Measurements from ENCODE around the gene ADK. TPM values are rescaled to one million over a fixed set of nuclear protein-coding genes. Genes with fewer than 3 reads are reported as not detected.

ADK gene
- total RNA-seq, 1 donor from 2014 or later: 62.0 TPM

- H3K4me1 ChIP-seq (ENCODE audit: insufficient read depth, low read length): no peaks in the 10 kb centered on the region
- no peaks in the 10 kb centered on the region for H4K20me1 ChIP-seq (ENCODE audit: insufficient read depth, low read length)
- no peak for FAIRE-seq
- H3K4me3 ChIP-seq (ENCODE audit: insufficient read depth, low read depth, low read length): no peak overlapping the region
- Mint-ChIP-seq H3K36me3 (ENCODE audit: low read depth, unreplicated experiment) (peaks cover 19% of the 10 kb centered on the region), H3K9me3 (ENCODE audit: unreplicated experiment) (peaks cover 3% of the 10 kb centered on the region), H3K27me3 (ENCODE audit: low read depth, unreplicated experiment) (no peaks in the 10 kb centered on the region), H3K4me1 (ENCODE audit: low read depth, unreplicated experiment) (no peaks in the 10 kb centered on the region), H3K4me3 (ENCODE audit: unreplicated experiment) (no peak overlapping the region), H3K27ac (ENCODE audit: unreplicated experiment) (no peak overlapping the region)
- H3K27me3 ChIP-seq (ENCODE audit: insufficient read depth, low read length): no peaks in the 10 kb centered on the region
- no peaks in the 10 kb centered on the region for H3K79me2 ChIP-seq (ENCODE audit: insufficient read depth, low read length)
- H3K4me2 ChIP-seq (ENCODE audit: low read length): no peak overlapping the region
- no peak for DNase-seq (ENCODE audit: low read depth)
- peaks cover 5% of the 10 kb centered on the region for H3K9me3 ChIP-seq (ENCODE audit: insufficient read depth, low read depth, low read length)
- H3K36me3 ChIP-seq (ENCODE audit: insufficient read depth, low read length): peaks cover 2% of the 10 kb centered on the region
- H3K27ac ChIP-seq (ENCODE audit: low read depth, low read length): no peak overlapping the region
- H3K9ac ChIP-seq (ENCODE audit: low read length): no peak overlapping the region
- H2AFZ ChIP-seq (ENCODE audit: low read depth, low read length): no peak overlapping the region
- TF ChIP-seq CTCF (IDR thresholded peaks at IDR 0.05; ENCODE audit: insufficient read depth, low read depth, low read length): no peak
- TF ChIP-seq EZH2 (IDR thresholded peaks at IDR 0.05; ENCODE audit: insufficient read depth, low read length): no peak
These were observed 526.9 kb downstream of the ADK start for GRCh38 chr10:74677951-74678350.

GRCh38 chr10:74681917-74682627, 531.1 kb downstream of the ADK start:
- TF ChIP-seq EZH2 (IDR thresholded peaks at IDR 0.05; ENCODE audit: insufficient read depth, low read length) (no peak), CTCF (IDR thresholded peaks at IDR 0.05; ENCODE audit: insufficient read depth, low read depth, low read length) (no peak)
- no peaks in the 10 kb centered on the region for H3K79me2 ChIP-seq (ENCODE audit: insufficient read depth, low read length)
- H3K4me3 ChIP-seq (ENCODE audit: insufficient read depth, low read depth, low read length): no peak overlapping the region
- no peak overlapping the region for H3K27ac ChIP-seq (ENCODE audit: low read depth, low read length)
- Mint-ChIP-seq H3K27me3 (ENCODE audit: low read depth, unreplicated experiment) (no peaks in the 10 kb centered on the region), H3K4me1 (ENCODE audit: low read depth, unreplicated experiment) (no peaks in the 10 kb centered on the region), H3K9me3 (ENCODE audit: unreplicated experiment) (no peaks in the 10 kb centered on the region), H3K27ac (ENCODE audit: unreplicated experiment) (no peak overlapping the region), H3K36me3 (ENCODE audit: low read depth, unreplicated experiment) (peaks cover 11% of the 10 kb centered on the region), H3K4me3 (ENCODE audit: unreplicated experiment) (no peak overlapping the region)
- DNase-seq (ENCODE audit: low read depth): no peak
- FAIRE-seq: no peak
- no peaks in the 10 kb centered on the region for H3K27me3 ChIP-seq (ENCODE audit: insufficient read depth, low read length)
- no peaks in the 10 kb centered on the region for H3K4me1 ChIP-seq (ENCODE audit: insufficient read depth, low read length)
- H3K9me3 ChIP-seq (ENCODE audit: insufficient read depth, low read depth, low read length): no peaks in the 10 kb centered on the region
- peaks cover 2% of the 10 kb centered on the region for H3K36me3 ChIP-seq (ENCODE audit: insufficient read depth, low read length)
- H3K4me2 ChIP-seq (ENCODE audit: low read length): no peak overlapping the region
- H3K9ac ChIP-seq (ENCODE audit: low read length): no peak overlapping the region
- H2AFZ ChIP-seq (ENCODE audit: low read depth, low read length): no peak overlapping the region
- H4K20me1 ChIP-seq (ENCODE audit: insufficient read depth, low read length): no peaks in the 10 kb centered on the region

- Histone ChIP-seq H3K79me2 (ENCODE audit: insufficient read depth, low read length) (no peaks in the 10 kb centered on the region), H3K27ac (ENCODE audit: low read depth, low read length) (no peak overlapping the region), H3K9me3 (ENCODE audit: insufficient read depth, low read depth, low read length) (no peaks in the 10 kb centered on the region), H3K4me3 (ENCODE audit: insufficient read depth, low read depth, low read length) (no peak overlapping the region), H3K4me2 (ENCODE audit: low read length) (no peak overlapping the region), H4K20me1 (ENCODE audit: insufficient read depth, low read length) (no peaks in the 10 kb centered on the region), H3K27me3 (ENCODE audit: insufficient read depth, low read length) (no peaks in the 10 kb centered on the region), H3K4me1 (ENCODE audit: insufficient read depth, low read length) (no peaks in the 10 kb centered on the region), H3K9ac (ENCODE audit: low read length) (no peak overlapping the region), H3K36me3 (ENCODE audit: insufficient read depth, low read length) (peaks cover 3% of the 10 kb centered on the region), H2AFZ (ENCODE audit: low read depth, low read length) (no peak overlapping the region)
- Mint-ChIP-seq H3K27me3 (ENCODE audit: low read depth, unreplicated experiment) (no peaks in the 10 kb centered on the region), H3K9me3 (ENCODE audit: unreplicated experiment) (no peaks in the 10 kb centered on the region), H3K27ac (ENCODE audit: unreplicated experiment) (no peak overlapping the region), H3K4me3 (ENCODE audit: unreplicated experiment) (no peak overlapping the region), H3K4me1 (ENCODE audit: low read depth, unreplicated experiment) (no peaks in the 10 kb centered on the region), H3K36me3 (ENCODE audit: low read depth, unreplicated experiment) (peaks cover 7% of the 10 kb centered on the region)
- DNase-seq (ENCODE audit: low read depth) (no peak), FAIRE-seq (no peak)
- no peak for TF ChIP-seq EZH2 (IDR thresholded peaks at IDR 0.05; ENCODE audit: insufficient read depth, low read length)
- TF ChIP-seq CTCF (IDR thresholded peaks at IDR 0.05; ENCODE audit: insufficient read depth, low read depth, low read length): no peak
These were observed 532.0 kb downstream of the ADK start for GRCh38 chr10:74683067-74683466.
